ENCODE measurements around the gene BTBD9.

GRCh38 chr6:38198219-38198618 is 441.5 kb downstream of the BTBD9 start:
- TF ChIP-seq ZFP3 (CRISPR knock-in tag; IDR thresholded peaks at IDR 0.05) (no peak), TOX (CRISPR knock-in tag; IDR thresholded peaks at IDR 0.05; ENCODE audit: borderline replicate concordance) (no peak), ARNTL (CRISPR knock-in tag; IDR thresholded peaks at IDR 0.05; ENCODE audit: borderline replicate concordance, low read depth) (no peak), CREB5 (CRISPR knock-in tag; IDR thresholded peaks at IDR 0.05; ENCODE audit: low read depth) (no peak)
- TF ChIP-seq, protein P1, sequence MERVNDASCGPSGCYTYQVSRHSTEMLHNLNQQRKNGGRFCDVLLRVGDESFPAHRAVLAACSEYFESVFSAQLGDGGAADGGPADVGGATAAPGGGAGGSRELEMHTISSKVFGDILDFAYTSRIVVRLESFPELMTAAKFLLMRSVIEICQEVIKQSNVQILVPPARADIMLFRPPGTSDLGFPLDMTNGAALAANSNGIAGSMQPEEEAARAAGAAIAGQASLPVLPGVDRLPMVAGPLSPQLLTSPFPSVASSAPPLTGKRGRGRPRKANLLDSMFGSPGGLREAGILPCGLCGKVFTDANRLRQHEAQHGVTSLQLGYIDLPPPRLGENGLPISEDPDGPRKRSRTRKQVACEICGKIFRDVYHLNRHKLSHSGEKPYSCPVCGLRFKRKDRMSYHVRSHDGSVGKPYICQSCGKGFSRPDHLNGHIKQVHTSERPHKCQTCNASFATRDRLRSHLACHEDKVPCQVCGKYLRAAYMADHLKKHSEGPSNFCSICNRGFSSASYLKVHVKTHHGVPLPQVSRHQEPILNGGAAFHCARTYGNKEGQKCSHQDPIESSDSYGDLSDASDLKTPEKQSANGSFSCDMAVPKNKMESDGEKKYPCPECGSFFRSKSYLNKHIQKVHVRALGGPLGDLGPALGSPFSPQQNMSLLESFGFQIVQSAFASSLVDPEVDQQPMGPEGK (CRISPR knock-in tag; IDR thresholded peaks at IDR 0.05; ENCODE audit: borderline replicate concordance) = no peak
